Activated T-cell treated with anti-CD3 and anti-CD28 coated beads for 1 hour (primary cell): ENCODE measurements around the gene KCTD19.

ENCODE experiments used
- DNase-seq: peaks from one replicate; pipeline ENCODE4 v3.0.0-alpha.2; 2020; ENCODE audit warnings: low read depth

KCTD19 gene

DNA sequence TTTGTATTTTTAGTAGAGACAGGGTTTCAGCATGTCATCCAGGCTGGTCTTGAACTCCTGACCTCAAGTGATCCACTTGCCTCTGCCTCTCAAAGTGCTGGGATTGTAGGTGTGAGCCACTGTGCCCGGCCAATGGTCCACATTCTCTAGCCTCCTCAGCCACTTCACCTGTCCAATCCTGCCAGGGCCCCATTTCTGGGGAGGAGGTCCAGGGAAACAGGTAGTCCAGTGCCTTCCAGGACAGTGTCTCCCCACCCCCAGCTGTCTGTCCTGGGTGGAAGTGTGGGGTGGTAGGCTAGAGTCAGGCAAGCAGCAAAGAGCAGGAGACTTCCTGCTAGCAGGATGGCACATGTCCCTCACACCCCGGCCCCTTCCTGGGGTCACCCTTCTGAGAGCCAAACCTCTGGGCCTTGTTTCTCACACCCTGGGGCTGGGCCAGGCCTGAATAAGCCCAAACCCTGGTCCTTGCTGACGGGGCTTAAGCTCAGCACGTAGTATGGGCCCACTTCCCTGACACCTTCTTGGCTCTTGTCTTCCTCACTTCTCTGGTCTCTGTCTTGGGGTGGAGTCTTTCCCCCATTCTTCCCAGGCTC, 84.3 kb downstream of the KCTD19 start:
- DNase-seq: no peak

- no peak for DNase-seq
Measured at GRCh38 chr16:67241008-67241900, 85.3 kb downstream of the KCTD19 start.

GRCh38 chr16:67240506-67240905, 86.0 kb downstream of the KCTD19 start:
- no peak for DNase-seq
